GM19455 (cell line): Measurements from ENCODE around the gene MTAP.
A peak's percentile ranks its signal among the peaks of the same experiment; 100 is the strongest.

Experiments used
- ATAC-seq: cut with Tn5 transposase; IDR thresholded peaks from one replicate; pipeline ENCODE4 v1.9.1; 2021; ENCODE audit not compliant: unreplicated experiment

Gene MTAP

GRCh38 chr9:21804331-21804730 lies 1.9 kb downstream of the MTAP start:
- ATAC-seq = no peak

DNA sequence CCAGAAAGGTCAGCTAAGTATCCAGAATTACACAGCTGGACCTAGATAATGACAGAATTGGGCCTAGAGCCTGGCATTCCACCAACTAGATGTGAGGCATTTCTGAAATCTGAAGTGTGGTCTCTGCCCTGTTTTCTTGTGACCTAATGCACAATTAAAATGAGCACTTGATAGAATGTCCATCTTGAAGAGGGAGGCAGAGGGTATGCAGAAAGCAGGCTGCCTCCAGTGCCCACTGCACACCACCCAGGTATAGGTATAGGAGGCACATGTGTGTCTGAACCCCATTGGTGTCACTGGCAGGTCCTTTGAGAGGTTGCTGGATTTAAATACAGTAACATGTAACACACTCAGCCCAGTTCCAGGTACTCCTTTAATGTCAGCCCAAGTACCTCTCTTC lies 2.4 kb downstream of the MTAP start:
- ATAC-seq = no peak

- no peak for ATAC-seq
Measured at GRCh38 chr9:21806644-21807043, 4.2 kb downstream of the MTAP start.

- no peak for ATAC-seq
Measured at GRCh38 chr9:21810388-21810787, 8.0 kb downstream of the MTAP start.

DNA sequence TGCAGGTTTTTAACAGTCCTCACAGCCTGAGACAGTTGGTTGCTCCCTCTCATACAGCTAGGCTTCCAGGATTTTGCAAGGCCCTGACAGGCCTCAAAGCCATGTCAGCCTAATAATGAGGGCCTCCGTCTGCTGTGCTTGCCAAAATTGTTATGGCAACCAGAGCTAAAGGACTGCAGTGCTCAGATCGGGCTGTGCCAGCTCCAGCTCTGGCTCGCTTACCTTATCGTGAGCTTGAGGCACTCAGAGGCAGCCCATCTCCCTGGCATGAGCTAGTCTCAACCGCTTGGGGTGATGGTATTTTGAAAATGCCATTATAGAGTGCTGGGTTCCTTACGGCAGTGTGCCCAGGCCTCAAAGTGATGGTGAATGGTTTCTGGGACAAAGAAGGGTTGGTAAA lies 8.4 kb downstream of the MTAP start:
- ATAC-seq = no peak

GRCh38 chr9:21811914-21812313 lies 9.5 kb downstream of the MTAP start:
- no peak for ATAC-seq

DNA sequence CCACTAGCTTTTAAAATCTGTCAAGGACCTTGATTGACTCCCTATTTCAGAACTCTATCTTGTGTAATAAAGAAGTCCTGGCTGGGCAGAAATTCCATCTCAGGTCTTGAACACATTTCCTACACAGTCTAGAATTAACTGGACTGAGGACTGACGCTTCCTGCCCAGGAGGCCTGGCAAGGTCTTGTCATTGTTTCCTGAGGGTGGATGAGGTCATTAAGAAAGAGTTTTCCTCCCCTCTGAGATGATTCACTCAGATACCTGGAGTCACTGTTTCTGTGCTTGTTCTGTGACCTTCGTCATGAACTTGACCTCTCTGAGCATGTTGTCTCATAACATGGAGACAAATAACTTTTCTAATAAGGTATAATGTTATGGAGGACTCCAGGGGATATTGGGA lies 10.0 kb downstream of the MTAP start:
- no peak for ATAC-seq

- ATAC-seq = peak; percentile 75
Measured at GRCh38 chr9:21812946-21813568, 10.6 kb downstream of the MTAP start.

DNA sequence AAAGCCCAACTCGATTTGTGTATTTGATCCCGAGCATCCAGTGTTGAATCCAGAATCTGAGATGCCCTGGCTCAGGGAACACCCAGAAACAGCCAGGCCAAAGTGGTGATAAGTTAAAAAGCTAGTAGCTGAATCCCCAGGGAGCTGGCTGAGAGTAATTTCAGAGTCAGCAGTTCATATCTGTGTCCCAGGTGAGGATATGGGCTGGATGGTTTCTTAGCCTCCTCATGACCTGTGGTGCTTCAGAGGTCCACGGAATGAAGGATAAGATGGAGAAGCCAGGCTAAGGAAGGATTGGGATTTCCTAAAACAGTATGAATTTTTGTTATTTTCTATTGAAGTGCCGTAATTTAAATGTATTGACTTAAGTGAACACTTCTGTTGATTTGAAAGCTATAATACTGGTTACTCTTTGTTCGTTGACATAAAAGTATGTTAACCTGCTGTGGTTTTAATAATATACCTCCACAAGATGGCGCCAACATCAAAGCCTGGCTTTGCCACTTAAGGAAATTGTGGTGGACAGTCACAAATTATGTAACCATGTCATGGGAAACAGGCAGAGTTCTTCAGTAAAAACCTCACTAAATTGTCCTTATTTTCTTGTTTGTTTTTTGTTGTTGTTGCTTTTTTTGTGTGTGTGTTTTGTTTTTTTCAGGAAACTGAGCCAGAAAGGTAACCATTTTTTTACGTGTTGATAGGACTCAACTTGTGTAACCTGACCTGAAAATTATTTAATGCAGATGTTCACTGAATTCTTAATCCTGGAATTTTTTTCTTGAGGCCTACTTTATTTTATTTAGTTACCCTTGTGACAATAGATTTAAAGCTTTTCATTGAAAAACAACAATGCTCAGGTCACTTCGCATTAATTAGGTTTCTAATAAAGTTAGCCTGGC lies 11.4 kb downstream of the MTAP start:
- peak; percentile 53 for ATAC-seq

DNA sequence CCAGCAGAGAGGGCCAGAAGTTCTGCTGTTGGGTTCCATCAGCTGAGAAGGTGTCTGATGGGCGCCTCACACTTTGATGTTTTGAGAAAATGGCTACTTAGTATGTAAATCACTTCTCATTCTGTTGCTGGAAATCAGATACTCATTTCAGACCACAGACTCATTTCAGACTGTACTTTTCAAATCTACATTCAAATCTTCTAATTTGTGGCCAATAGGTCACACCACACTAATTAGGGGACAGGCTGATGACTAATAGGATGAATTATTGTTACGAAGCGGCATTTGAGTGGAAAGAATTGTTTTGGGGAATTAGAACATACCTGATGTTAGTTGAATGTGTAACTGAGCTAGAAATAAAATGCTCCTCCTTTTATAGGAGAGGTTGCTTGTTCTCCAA lies 13.2 kb downstream of the MTAP start:
- ATAC-seq = no peak

DNA sequence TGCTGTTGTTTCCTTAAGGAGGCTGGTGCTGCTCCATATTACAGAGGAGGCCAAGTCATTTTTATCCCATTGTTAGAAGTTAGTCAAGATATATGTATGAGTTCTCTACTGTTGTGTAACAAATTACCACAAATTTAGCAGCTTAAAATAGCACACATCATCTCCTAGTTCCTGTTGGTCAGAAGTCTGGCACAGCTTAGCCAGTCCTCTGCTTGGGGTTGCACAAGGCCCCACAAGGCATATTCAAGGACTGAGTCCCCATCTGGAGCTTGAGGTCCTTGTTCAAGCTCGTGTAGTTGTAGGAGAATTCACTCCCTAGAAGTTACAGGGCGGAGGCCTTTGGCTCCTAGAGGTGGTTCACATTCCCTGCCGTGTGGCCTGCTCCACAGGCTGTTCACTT lies 14.7 kb downstream of the MTAP start:
- no peak for ATAC-seq

- ATAC-seq = no peak
Measured at GRCh38 chr9:21825637-21826036, 23.2 kb downstream of the MTAP start.

DNA sequence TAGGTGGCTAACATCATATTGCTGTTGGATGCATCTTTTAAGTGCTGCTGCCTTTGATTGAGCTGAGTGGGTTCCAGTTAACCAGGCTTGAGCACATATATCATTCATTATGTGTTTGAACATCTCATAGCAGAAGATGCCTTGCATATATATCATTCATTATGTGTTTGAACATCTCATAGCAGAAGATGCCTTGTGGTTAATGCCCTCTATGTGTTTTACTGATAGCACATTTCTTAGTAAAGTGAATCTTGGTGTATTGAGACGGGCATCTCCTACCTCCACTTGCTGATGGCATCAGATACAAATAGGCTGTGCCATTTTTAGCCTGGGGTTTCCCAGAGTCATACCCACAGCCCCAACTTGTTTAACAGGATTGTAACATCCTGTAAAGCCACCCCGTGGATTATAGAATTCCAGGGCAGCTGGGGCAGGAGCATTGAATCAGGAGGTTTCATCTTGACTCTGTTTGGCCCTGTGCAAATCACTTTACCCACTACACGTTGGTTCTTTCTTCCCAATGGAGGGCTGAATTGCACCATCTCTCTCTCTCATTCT lies 26.5 kb downstream of the MTAP start:
- no peak for ATAC-seq

DNA sequence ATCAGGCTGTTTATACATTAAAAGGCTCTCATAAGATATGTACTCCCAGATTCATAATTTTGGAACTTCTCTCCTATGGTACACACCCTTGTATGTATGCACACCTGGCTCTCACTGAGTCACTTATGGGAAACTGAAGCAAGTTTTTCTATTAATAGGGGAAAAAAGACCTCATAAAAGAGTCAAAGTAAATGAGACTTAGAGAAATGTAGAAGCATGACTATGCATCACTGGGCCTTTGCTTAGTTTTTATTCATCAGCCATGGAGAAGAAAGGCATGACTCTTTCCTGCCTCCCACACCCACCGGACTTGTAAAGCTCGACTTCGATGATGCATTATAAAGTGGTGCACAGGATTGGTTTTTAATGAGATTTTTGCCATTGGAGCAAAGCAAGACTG lies 28.2 kb downstream of the MTAP start:
- no peak for ATAC-seq

DNA sequence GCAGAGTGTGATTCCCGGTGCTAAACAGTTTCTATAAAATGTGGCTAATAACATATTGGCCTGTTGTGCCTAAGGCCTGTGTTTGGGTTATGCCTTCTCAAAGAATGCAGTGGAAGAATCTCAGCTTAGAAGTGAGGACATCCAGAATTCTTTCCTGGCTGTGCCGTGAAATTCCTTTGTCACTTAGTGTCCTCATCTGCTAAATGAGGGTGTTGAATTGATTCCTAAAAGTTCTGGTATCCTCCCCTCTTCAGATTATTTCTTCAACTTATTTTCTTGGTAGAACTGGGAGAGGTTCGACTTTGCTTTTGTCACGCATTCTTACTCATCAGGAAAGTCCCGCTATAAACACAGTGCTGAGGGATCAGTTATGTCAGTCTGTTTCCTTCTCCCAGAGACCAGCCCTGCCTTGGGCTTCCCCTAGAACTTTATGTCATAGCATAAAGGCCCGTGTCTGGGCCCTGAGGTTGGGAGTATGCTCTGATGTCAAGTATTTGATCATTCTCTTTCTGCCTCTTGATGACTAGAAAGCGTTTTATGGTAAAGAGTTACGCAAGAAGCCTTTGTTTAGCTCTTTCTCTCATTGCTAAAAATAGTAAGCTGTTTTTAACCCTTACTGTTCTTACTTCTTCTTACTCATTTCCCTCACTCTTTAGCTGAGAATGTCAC lies 29.5 kb downstream of the MTAP start:
- ATAC-seq = peak; percentile 49

- peak; percentile 78 for ATAC-seq
Measured at GRCh38 chr9:21833090-21833801, 30.8 kb downstream of the MTAP start.

DNA sequence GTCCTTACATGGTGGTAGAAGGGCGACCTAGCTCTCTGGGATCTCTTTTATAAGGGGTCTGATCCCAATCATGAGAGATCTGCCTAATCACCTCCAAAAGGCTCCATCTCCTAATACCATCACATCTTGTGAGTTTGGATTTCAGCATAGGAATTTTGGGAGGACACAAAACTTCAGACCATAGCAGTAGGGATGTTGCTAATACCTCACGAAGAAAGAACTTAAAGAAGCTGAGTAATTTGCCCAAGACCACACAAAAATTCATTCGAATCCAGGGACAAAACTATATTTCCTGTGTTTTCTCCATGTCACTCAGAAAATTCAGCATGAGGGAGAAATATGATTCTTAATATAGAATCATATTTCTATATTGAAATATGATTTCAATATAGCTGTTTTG lies 32.7 kb downstream of the MTAP start:
- no peak for ATAC-seq

DNA sequence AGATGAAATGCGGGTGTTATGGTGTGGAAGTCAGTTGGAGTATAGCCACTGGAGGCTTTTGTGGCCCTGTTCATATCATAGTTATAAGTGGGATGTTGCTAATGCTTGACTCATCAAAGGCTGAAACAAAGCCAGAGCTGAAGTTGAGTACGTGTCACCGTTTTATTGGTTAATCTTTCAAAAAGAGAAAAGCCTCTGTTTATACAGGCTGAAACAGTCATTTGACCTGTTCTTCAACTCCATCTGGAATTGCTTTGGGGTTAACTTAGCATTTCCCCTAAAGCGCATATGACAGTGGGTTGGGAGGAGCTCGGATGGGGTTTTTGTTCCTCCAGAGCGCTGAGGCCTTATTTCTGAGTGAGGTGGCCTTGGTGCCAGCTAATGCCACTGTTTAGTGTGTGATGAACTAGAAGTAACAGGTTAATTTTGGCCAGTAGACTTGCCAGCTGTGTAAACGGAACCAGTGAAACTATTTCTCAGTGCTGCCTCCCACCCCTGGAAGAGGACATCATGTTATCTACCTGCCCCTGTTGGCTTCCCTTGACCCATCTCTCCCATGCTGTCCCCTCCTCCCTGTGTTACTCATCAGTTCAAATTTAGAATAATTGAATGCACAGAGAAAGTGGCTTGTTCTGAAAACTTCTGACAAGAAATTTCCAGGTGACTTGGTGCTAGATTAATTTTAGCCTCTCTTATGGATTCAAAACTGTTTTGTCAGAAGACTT lies 34.2 kb downstream of the MTAP start:
- no peak for ATAC-seq

GRCh38 chr9:21837501-21837900 lies 35.1 kb downstream of the MTAP start:
- no peak for ATAC-seq

DNA sequence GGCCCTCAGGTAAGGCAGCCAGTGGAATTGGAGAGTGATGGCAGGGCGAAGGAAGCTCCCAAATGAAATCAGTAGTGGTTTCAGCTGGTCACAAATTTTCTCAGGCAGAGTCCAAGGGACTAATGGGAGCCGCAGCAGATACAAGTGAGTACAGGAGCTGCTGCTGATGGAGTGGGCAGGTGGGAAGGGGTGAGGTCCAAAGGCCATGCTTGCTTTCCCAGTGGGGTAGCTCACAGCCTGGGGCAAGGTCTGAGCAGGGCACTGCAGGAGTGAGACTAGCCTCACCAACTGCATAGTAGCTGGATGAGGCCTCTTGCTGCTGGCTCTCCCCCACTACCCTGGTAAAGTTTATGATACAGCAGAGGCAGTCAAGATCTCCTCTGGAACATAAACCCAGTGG lies 38.2 kb downstream of the MTAP start:
- ATAC-seq = no peak
